IPS-11a (cell line): ENCODE results near the gene ZNF778.

ENCODE experiments used
- H3K4me3 ChIP-seq: one replicate; pipeline ENCODE4 v1.5.1; 2013; ENCODE audit warnings: low read depth, low read length, control low read depth

Gene ZNF778

GRCh38 chr16:89193576-89194293 lies 23.8 kb upstream of the ZNF778 start:
- no peak overlapping the region for H3K4me3 ChIP-seq

GRCh38 chr16:89194340-89195311 lies 22.9 kb upstream of the ZNF778 start:
- no peak overlapping the region for H3K4me3 ChIP-seq

GRCh38 chr16:89195521-89196171 lies 21.9 kb upstream of the ZNF778 start:
- no peak overlapping the region for H3K4me3 ChIP-seq

- no peak overlapping the region for H3K4me3 ChIP-seq
These were observed 20.4 kb upstream of the ZNF778 start for GRCh38 chr16:89197033-89197632.

GRCh38 chr16:89197633-89198416 lies 19.7 kb upstream of the ZNF778 start:
- no peak overlapping the region for H3K4me3 ChIP-seq

GRCh38 chr16:89198417-89199240 lies 18.9 kb upstream of the ZNF778 start:
- H3K4me3 ChIP-seq: no peak overlapping the region

GRCh38 chr16:89199241-89200123 lies 18.0 kb upstream of the ZNF778 start:
- no peak overlapping the region for H3K4me3 ChIP-seq

GRCh38 chr16:89200124-89200849 lies 17.2 kb upstream of the ZNF778 start, which contains the start of gene SLC22A31:
SLC22A31 (minus strand) TSS chr16:89200537; CDS start chr16:89200501, 36 bp downstream.
- H3K4me3 ChIP-seq: peak within 1 kb of the TSS; percentile 53

GRCh38 chr16:89200850-89201411 lies 16.6 kb upstream of the ZNF778 start:
- H3K4me3 ChIP-seq: peak overlapping the region; percentile 53

- H3K4me3 ChIP-seq: peak overlapping the region; percentile 53
These were observed 15.8 kb upstream of the ZNF778 start for GRCh38 chr16:89201439-89202377.

GRCh38 chr16:89202422-89203215 lies 14.9 kb upstream of the ZNF778 start:
- peak overlapping the region; percentile 13 for H3K4me3 ChIP-seq

- no peak overlapping the region for H3K4me3 ChIP-seq
These were observed 9.5 kb upstream of the ZNF778 start for GRCh38 chr16:89207993-89208392.

- no peak overlapping the region for H3K4me3 ChIP-seq
These were observed 7.9 kb upstream of the ZNF778 start for GRCh38 chr16:89209522-89210044.

- H3K4me3 ChIP-seq: no peak overlapping the region
These were observed 7.2 kb upstream of the ZNF778 start for GRCh38 chr16:89210165-89210903.
